Pancreas (tissue), 10 donors: ENCODE measurements around the gene PPP2R2C. TPM values are rescaled to one million over a fixed set of nuclear protein-coding genes. Genes with fewer than 3 reads are reported as not detected.

Experiments used
- ATAC-seq, 4 donors: fragments of 200-7000 bp; cut with Tn5 transposase; one replicate each; pipeline versions ENCODE4 v1.8.0 to v1.9.1; 2020; ENCODE audit warnings: mild to moderate bottlenecking in 4 of 4, moderate library complexity in 4 of 4
- DNase-seq, 6 donors: peaks; one replicate each; pipeline ENCODE4 v3.0.0-alpha.2; 2020
- FAIRE-seq: peaks from 2 replicates; lab custom pipeline; 2012; peaks lifted over from hg19 to GRCh38; lab: Jason Lieb, UNC
- H3K27ac ChIP-seq, 4 donors: fragments of 200-600 bp; sonication (generic); 1 replicate in 3 of 4; 2 replicates in 1 of 4; pipeline versions ENCODE4 v1.5.0 to v1.8.0; 2020
- H3K27me3 ChIP-seq, 4 donors: fragments of 200-600 bp; one replicate each; pipeline ENCODE4 v1.8.0; 2021
- H3K36me3 ChIP-seq, 3 donors: fragments of 200-600 bp; sonication (generic) in 1 of 3; one replicate each; pipeline versions ENCODE4 v1.5.0 to v1.8.0; 2020 to 2021
- H3K4me1 ChIP-seq, 3 donors: fragments of 200-600 bp; one replicate each; pipeline ENCODE4 v1.8.0; 2021
- H3K4me3 ChIP-seq, 4 donors: fragments of 200-600 bp; sonication (generic) in 2 of 4; one replicate each; pipeline versions ENCODE4 v1.5.0 to v1.8.0; 2020 to 2021
- H3K9me3 ChIP-seq, 4 donors: fragments of 200-600 bp; one replicate each; pipeline ENCODE4 v1.8.0; 2021
- CTCF ChIP-seq, 4 donors: fragments of 200-600 bp; sonication (generic) in 3 of 4; IDR thresholded peaks; one replicate each; pipeline versions ENCODE4 v1.5.0 to v1.8.0; 2021; ENCODE audit warnings: antibody characterized with exemption in 4 of 4
- WGBS, 2 donors: extraction: QIAGEN DNeasy Blood & Tissue Kit; methylation state at CpG; one replicate each; pipeline ENCODE4 v1.1.7; 2013; 5-methylcytosine and 5-hydroxymethylcytosine counted together
- intact Hi-C, 3 donors: fragments of 100-400 bp; cut with DNase I; formaldehyde crosslinking; loops; one replicate each; pipeline versions ENCODE4 v1.11.1 to v1.14.2; 2022
- polyA plus RNA-seq, 2 donors: library from polyadenylated mRNA; stranded (reverse); fragments of 200-250 nt; gene quantifications; one replicate each; pipeline ENCODE4 v1.2.3, GENCODE V29; 2013
- total RNA-seq, 6 donors: library from RNA; stranded (reverse); fragmentation: NEBNext Ultra II Directional in 4 of 6; extraction: Animal tissue kit (Norgen Biotek cat#: 25700) in 4 of 6; gene quantifications; one replicate each; pipeline versions ENCODE4 v1.2.1 to v1.2.4, GENCODE V29; 2021 to 2023
- donor health status: healthy with polysubstance abuse.
- donor health status: DM: no; HTN: no; CAD: no; lungs with moderate emphysema.
- donor health status: DM: no; HTN: no; CAD: no.
- donor health status: control.
- donor health status: control.
- donor health status: Bipolar disorder and iron deficiency.
- donor health status: DM: yes; HTN: yes; CAD: no.
- donor health status: DM: no; HTN: no; CAD: no.
- donor health status: DM: no; HTN: no; CAD: no.
- donor health status: DM: yes; HTN: yes; CAD: no.

Gene PPP2R2C
- total and polyA plus RNA-seq, 8 donors, result 0.05 to 2.0 (median 0.55) TPM

- FAIRE-seq, result no peak
- no peak overlapping the region for H3K27ac ChIP-seq
- H3K36me3 ChIP-seq, result peaks cover 0 to 26% (median 0%) of the 10 kb centered on the region in 3 donors
- intact Hi-C loops, result no loop called here
- no peaks in the 10 kb centered on the region for H3K9me3 ChIP-seq
- no peaks in the 10 kb centered on the region for H3K27me3 ChIP-seq
- no peak for ATAC-seq
- peak in 2 of 6 donors; percentile 18 to 56 for DNase-seq
- H3K4me3 ChIP-seq, result no peak overlapping the region
- no peaks in the 10 kb centered on the region for H3K4me1 ChIP-seq
- no peak for TF ChIP-seq CTCF (IDR thresholded peaks at IDR 0.05)
- WGBS, 2 donors, result 94% methylated on average over 16 of the region's 16 CpGs
Measured at GRCh38 chr4:6287017-6287788, 185.2 kb downstream of the PPP2R2C start.

- H3K36me3 ChIP-seq, result peaks cover 0 to 17% (median 0%) of the 10 kb centered on the region in 3 donors
- H3K4me1 ChIP-seq, result peaks cover 4 to 7% (median 5%) of the 10 kb centered on the region in 3 donors
- no peaks in the 10 kb centered on the region for H3K9me3 ChIP-seq
- no peak overlapping the region for H3K4me3 ChIP-seq
- DNase-seq (no peak), ATAC-seq (no peak), FAIRE-seq (no peak)
- intact Hi-C loops, result no loop called here
- no peak for TF ChIP-seq CTCF (IDR thresholded peaks at IDR 0.05)
- H3K27me3 ChIP-seq, result no peaks in the 10 kb centered on the region
- H3K27ac ChIP-seq, result no peak overlapping the region
- 89 to 92% methylated on average over 4 of the region's 4 CpGs for WGBS, 2 donors
Measured at GRCh38 chr4:6283282-6283681, 189.1 kb downstream of the PPP2R2C start.

- Histone ChIP-seq H3K36me3 (peaks cover 0 to 17% (median 0%) of the 10 kb centered on the region in 3 donors), H3K4me3 (no peak overlapping the region), H3K9me3 (no peaks in the 10 kb centered on the region), H3K4me1 (peaks cover 4 to 9% (median 9%) of the 10 kb centered on the region in 3 donors), H3K27me3 (no peaks in the 10 kb centered on the region), H3K27ac (no peak overlapping the region)
- intact Hi-C loops, result no loop called here
- FAIRE-seq (no peak), ATAC-seq (no peak), DNase-seq (peak in 1 of 6 donors; percentile 22)
- no peak for TF ChIP-seq CTCF (IDR thresholded peaks at IDR 0.05)
- WGBS, 2 donors, result 71 to 81% methylated on average over 6 of the region's 6 CpGs
Measured at GRCh38 chr4:6282314-6282771, 190.1 kb downstream of the PPP2R2C start.

- Histone ChIP-seq H3K27me3 (no peaks in the 10 kb centered on the region), H3K4me1 (peaks cover 4 to 9% (median 9%) of the 10 kb centered on the region in 3 donors), H3K27ac (no peak overlapping the region), H3K9me3 (no peaks in the 10 kb centered on the region), H3K36me3 (peaks cover 0 to 11% (median 0%) of the 10 kb centered on the region in 3 donors), H3K4me3 (no peak overlapping the region)
- ATAC-seq, result peak in 1 of 4 donors; percentile 19
- DNase-seq, result peak in 1 of 6 donors; percentile 62
- intact Hi-C loops, result no loop called here
- no peak for TF ChIP-seq CTCF (IDR thresholded peaks at IDR 0.05)
- 84 to 89% methylated on average over 17 to 20 of the region's 20 CpGs for WGBS, 2 donors
- FAIRE-seq, result no peak
Measured at GRCh38 chr4:6281436-6282313, 190.7 kb downstream of the PPP2R2C start.
